ENCODE data around the gene VSTM2B.
"Not testable (repeated sequence)": the region's sequence is repeated elsewhere in the genome, so short reads cannot be mapped to it uniquely, and the experiment has no call there.

VSTM2B gene

GRCh38 chr19:29525901-29526729, at the start of gene VSTM2B:
VSTM2B (plus strand) TSS chr19:29525994; CDS start chr19:29526584, 590 bp downstream.
- no peak for DNase-seq

GRCh38 chr19:29476528-29476927, 49.3 kb upstream of the VSTM2B start:
- no peak for DNase-seq

GRCh38 chr19:29477831-29478577, 47.8 kb upstream of the VSTM2B start:
- DNase-seq: no peak

GRCh38 chr19:29478578-29479565, 46.9 kb upstream of the VSTM2B start:
- DNase-seq: no peak

- DNase-seq: no peak
Observed at GRCh38 chr19:29479941-29480340, 45.9 kb upstream of the VSTM2B start.

- no peak for DNase-seq
Observed at GRCh38 chr19:29480507-29480906, 45.3 kb upstream of the VSTM2B start.

- no peak for DNase-seq
Observed at GRCh38 chr19:29482855-29483640, 42.7 kb upstream of the VSTM2B start.

- no peak for DNase-seq
Observed at GRCh38 chr19:29483641-29483920, 42.2 kb upstream of the VSTM2B start.

- DNase-seq: no peak
Observed at GRCh38 chr19:29483944-29484581, 41.7 kb upstream of the VSTM2B start.

- DNase-seq: no peak
Observed at GRCh38 chr19:29484876-29485275, 40.9 kb upstream of the VSTM2B start.

- DNase-seq: no peak
Observed at GRCh38 chr19:29485293-29485692, 40.5 kb upstream of the VSTM2B start.

- DNase-seq: not testable (repeated sequence)
Observed at GRCh38 chr19:29486961-29487360, 38.8 kb upstream of the VSTM2B start.

GRCh38 chr19:29487432-29487831, 38.4 kb upstream of the VSTM2B start:
- no peak for DNase-seq

- DNase-seq: no peak
Observed at GRCh38 chr19:29488316-29488715, 37.5 kb upstream of the VSTM2B start.

GRCh38 chr19:29489172-29489951, 36.4 kb upstream of the VSTM2B start:
- no peak for DNase-seq

- DNase-seq: no peak
Observed at GRCh38 chr19:29491491-29491890, 34.3 kb upstream of the VSTM2B start.

- no peak for DNase-seq
Observed at GRCh38 chr19:29491995-29492577, 33.7 kb upstream of the VSTM2B start.

GRCh38 chr19:29492769-29493168, 33.0 kb upstream of the VSTM2B start:
- no peak for DNase-seq

GRCh38 chr19:29495091-29495490, 30.7 kb upstream of the VSTM2B start:
- no peak for DNase-seq

- no peak for DNase-seq
Observed at GRCh38 chr19:29495901-29496441, 29.8 kb upstream of the VSTM2B start.
